Endodermal cell (in vitro differentiated cells): ENCODE results near the gene FAM20A. TPM values are rescaled to one million over a fixed set of nuclear protein-coding genes. Genes with fewer than 3 reads are reported as not detected.
"Not testable (repeated sequence)": the region's sequence is repeated elsewhere in the genome, so short reads cannot be mapped to it uniquely, and the experiment has no call there.

Experiments
- DNase-seq: peaks from one replicate; pipeline ENCODE4 v3.0.0-alpha.2; 2017
- H3K27ac ChIP-seq: 2 replicates; pipeline ENCODE4 v1.5.1; 2013; ENCODE audit warnings: mild to moderate bottlenecking, low read depth, low read length, moderate library complexity
- H3K27me3 ChIP-seq: 2 replicates; pipeline ENCODE4 v1.6.1; 2013; ENCODE audit warnings: mild to moderate bottlenecking, low read length, moderate library complexity; ENCODE audit not compliant: insufficient read depth, control insufficient read depth, poor library complexity, severe bottlenecking
- H3K36me3 ChIP-seq: 2 replicates; pipeline ENCODE4 v1.7.0; 2013; ENCODE audit warnings: mild to moderate bottlenecking, low read length, moderate library complexity; ENCODE audit not compliant: control insufficient read depth, insufficient read depth
- H3K4me1 ChIP-seq: one replicate; pipeline ENCODE4 v1.7.0; 2013; ENCODE audit warnings: low read length; ENCODE audit not compliant: control insufficient read depth, insufficient read depth
- H3K4me3 ChIP-seq: 2 replicates; pipeline ENCODE4 v1.5.1; 2013; ENCODE audit warnings: mild to moderate bottlenecking, low read length, moderate library complexity
- H3K9ac ChIP-seq: 2 replicates; pipeline ENCODE4 v1.6.1; 2013; ENCODE audit warnings: mild to moderate bottlenecking, low read length, moderate library complexity; ENCODE audit not compliant: poor library complexity, severe bottlenecking; ENCODE audit errors: extremely low read depth
- H3K9me3 ChIP-seq: 2 replicates; pipeline ENCODE4 v1.6.1; 2013; ENCODE audit warnings: mild to moderate bottlenecking, low read length, moderate library complexity; ENCODE audit not compliant: control insufficient read depth
- H3K27ac Mint-ChIP-seq: 2 replicates; pipeline ENCODE4 v1.8.0; 2020; ENCODE audit warnings: mixed read lengths
- H3K27me3 Mint-ChIP-seq: 2 replicates; pipeline ENCODE4 v1.8.0; 2021; ENCODE audit warnings: mild to moderate bottlenecking, mixed read lengths; ENCODE audit not compliant: insufficient read depth
- H3K36me3 Mint-ChIP-seq: 2 replicates; pipeline ENCODE4 v1.8.0; 2020; ENCODE audit warnings: low read depth, mixed read lengths
- H3K4me1 Mint-ChIP-seq: 2 replicates; pipeline ENCODE4 v1.8.0; 2020; ENCODE audit warnings: mixed read lengths
- H3K4me3 Mint-ChIP-seq: 2 replicates; pipeline ENCODE4 v1.8.0; 2020; ENCODE audit warnings: mild to moderate bottlenecking, moderate library complexity, mixed read lengths
- H3K9me3 Mint-ChIP-seq: 2 replicates; pipeline ENCODE4 v1.8.0; 2020; ENCODE audit warnings: mild to moderate bottlenecking, mixed read lengths
- WGBS, 2 experiments: methylation state at CpG; one replicate each; pipeline versions ENCODE4 v1.1.5 to v1.1.7; 2013; ENCODE audit warnings: missing lambda C conversion rate in 2 of 2, mixed read lengths in 1 of 2; ENCODE audit not compliant: insufficient coverage in 1 of 2, insufficient read length in 1 of 2; 5-methylcytosine and 5-hydroxymethylcytosine counted together
- total RNA-seq, 2 donors: library from RNA; stranded (reverse); fragmentation: NEBNext Ultra II Directional in 1 of 2; extraction: Animal tissue kit (Norgen Biotek cat#: 25700) in 1 of 2; gene quantifications; 2 replicates in 1 of 2; 3 replicates in 1 of 2; pipeline ENCODE4 v1.2.1, GENCODE V29; 2021
- TF ChIP-seq, protein P1 (sequence below): fragments of 200-600 bp; sonication (generic); conservative IDR thresholded peaks from 2 replicates; pipeline ENCODE4 v1.5.0; 2021; ENCODE audit warnings: antibody characterized with exemption, mild to moderate bottlenecking

The FAM20A gene
- total RNA-seq, 2 donors from 2014 or later: 58.7 to 74.3 TPM

DNA sequence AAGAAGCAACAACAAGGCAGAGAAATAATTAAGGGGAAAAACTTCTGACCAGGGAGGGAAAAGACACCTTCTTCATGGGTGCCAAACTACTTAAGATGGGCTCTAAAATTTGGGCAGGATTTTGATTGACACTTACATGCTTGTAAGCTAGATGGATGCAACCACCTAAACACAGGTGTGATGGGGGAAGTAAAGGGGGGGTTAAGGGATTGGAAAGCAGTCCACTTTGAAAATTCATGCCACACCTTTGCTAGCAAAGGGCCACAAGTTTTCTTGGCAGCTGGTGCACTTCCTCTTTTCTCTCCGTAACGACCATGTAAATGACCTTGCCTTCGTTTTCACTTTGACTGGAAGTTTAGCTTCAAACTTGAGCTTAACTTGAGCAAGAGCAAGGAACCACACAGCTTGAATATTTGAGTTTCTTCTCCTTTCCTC, 103.3 kb downstream of the FAM20A start:
- Mint-ChIP-seq H3K27ac (no peak overlapping the region), H3K36me3 (no peaks in the 10 kb centered on the region), H3K9me3 (peaks cover 6% of the 10 kb centered on the region), H3K27me3 (no peaks in the 10 kb centered on the region), H3K4me3 (no peak overlapping the region), H3K4me1 (no peaks in the 10 kb centered on the region)
- Histone ChIP-seq H3K4me1 (no peaks in the 10 kb centered on the region), H3K27me3 (no peaks in the 10 kb centered on the region), H3K9me3 (no peaks in the 10 kb centered on the region), H3K4me3 (no peak overlapping the region), H3K27ac (no peak overlapping the region), H3K9ac (no peak overlapping the region), H3K36me3 (no peaks in the 10 kb centered on the region)
- 66 to 70% methylated on average over 3 of the region's 3 CpGs for WGBS, 2 experiments
- no peak for DNase-seq
- TF ChIP-seq, protein P1, sequence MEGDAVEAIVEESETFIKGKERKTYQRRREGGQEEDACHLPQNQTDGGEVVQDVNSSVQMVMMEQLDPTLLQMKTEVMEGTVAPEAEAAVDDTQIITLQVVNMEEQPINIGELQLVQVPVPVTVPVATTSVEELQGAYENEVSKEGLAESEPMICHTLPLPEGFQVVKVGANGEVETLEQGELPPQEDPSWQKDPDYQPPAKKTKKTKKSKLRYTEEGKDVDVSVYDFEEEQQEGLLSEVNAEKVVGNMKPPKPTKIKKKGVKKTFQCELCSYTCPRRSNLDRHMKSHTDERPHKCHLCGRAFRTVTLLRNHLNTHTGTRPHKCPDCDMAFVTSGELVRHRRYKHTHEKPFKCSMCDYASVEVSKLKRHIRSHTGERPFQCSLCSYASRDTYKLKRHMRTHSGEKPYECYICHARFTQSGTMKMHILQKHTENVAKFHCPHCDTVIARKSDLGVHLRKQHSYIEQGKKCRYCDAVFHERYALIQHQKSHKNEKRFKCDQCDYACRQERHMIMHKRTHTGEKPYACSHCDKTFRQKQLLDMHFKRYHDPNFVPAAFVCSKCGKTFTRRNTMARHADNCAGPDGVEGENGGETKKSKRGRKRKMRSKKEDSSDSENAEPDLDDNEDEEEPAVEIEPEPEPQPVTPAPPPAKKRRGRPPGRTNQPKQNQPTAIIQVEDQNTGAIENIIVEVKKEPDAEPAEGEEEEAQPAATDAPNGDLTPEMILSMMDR: no peak

DNA sequence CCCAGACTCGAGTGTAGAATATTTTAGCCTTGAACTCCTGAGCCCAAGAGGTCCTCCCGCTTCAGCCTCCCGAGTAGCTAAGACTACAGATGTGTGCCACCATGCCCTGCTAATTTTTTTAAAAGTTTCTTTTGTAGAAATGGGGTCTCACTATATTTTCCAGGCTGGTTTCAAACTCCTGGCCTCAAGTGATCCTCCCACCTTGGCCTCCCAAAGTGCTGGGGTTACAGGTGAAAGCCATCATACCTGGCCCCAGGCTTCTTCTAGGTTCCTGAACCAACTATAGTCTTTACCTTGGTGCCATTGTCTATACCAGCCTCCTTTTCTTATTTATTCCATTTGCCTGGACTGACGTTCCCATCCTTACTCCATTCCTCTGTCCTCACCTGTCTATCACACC, 106.1 kb downstream of the FAM20A start:
- no peaks in the 10 kb centered on the region for H3K27me3 Mint-ChIP-seq
- H3K36me3 Mint-ChIP-seq: no peaks in the 10 kb centered on the region
- H3K4me1 Mint-ChIP-seq: no peaks in the 10 kb centered on the region
- no peak overlapping the region for H3K4me3 Mint-ChIP-seq
- no peak overlapping the region for H3K9ac ChIP-seq
- H3K36me3 ChIP-seq: no peaks in the 10 kb centered on the region
- H3K9me3 ChIP-seq: no peaks in the 10 kb centered on the region
- no peaks in the 10 kb centered on the region for H3K27me3 ChIP-seq
- H3K27ac ChIP-seq: no peak overlapping the region
- DNase-seq: no peak
- H3K9me3 Mint-ChIP-seq: peaks cover 6% of the 10 kb centered on the region
- WGBS, 2 experiments: 93 to 95% methylated on average over 4 of the region's 4 CpGs
- H3K4me1 ChIP-seq: no peaks in the 10 kb centered on the region
- no peak overlapping the region for H3K4me3 ChIP-seq
- no peak overlapping the region for H3K27ac Mint-ChIP-seq
- TF ChIP-seq, protein P1: no peak

DNA sequence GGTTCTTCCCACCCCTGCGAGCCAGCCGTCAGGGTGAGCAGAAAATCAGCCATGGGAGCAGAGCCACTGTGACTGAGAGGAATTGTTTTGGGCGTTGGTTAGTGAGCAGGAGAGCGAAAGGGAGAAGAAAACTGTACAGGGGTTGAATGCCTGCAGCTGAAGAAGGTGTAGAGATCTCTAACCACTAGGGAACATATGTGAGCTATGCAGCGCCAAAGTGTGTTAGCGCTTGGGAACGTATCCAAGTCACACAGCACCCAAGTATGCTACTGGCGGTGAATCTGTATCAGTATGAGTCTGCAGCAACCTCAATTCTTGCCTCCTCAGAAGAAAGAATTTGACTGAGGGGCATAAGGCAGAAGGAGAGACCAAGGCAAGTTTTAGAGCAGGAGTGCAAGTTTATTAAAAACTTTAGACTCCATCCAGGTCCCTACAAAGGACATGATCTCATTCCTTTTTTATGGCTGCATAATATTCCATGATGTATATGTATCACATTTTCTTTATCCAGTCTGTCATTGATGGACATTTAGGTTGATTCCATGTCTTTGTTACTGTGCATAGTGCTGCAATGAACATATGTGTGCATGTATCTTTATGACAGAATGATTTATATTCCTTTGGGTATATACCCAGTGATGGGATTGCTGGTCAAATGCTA, 108.6 kb downstream of the FAM20A start:
- not testable (repeated sequence) for H3K4me1 Mint-ChIP-seq
- WGBS, 2 experiments: 92 to 94% methylated on average over 8 of the region's 8 CpGs

More for the DNA sequence above, 108.6 kb downstream of the FAM20A start:
- not testable (repeated sequence) for H3K9me3 ChIP-seq, H3K9ac ChIP-seq, H3K27me3 ChIP-seq, H3K36me3 ChIP-seq, H3K4me1 ChIP-seq, H3K36me3 Mint-ChIP-seq, H3K27me3 Mint-ChIP-seq, H3K27ac Mint-ChIP-seq, H3K27ac ChIP-seq, H3K9me3 Mint-ChIP-seq, H3K4me3 ChIP-seq, H3K4me3 Mint-ChIP-seq, DNase-seq
